GM19455 (cell line): ENCODE measurements around the gene SGMS1.
"Not testable (repeated sequence)": the region's sequence is repeated elsewhere in the genome, so short reads cannot be mapped to it uniquely, and the experiment has no call there.

Source experiments
- ATAC-seq: cut with Tn5 transposase; IDR thresholded peaks from one replicate; pipeline ENCODE4 v1.9.1; 2021; ENCODE audit not compliant: unreplicated experiment

The SGMS1 gene

GRCh38 chr10:50512743-50513416, 110.9 kb downstream of the SGMS1 start:
- peak; percentile 46 for ATAC-seq

GRCh38 chr10:50512214-50512595, 111.6 kb downstream of the SGMS1 start:
- ATAC-seq = no peak

- ATAC-seq = peak; percentile 30
These were observed 112.1 kb downstream of the SGMS1 start for GRCh38 chr10:50511492-50512213.

- no peak for ATAC-seq
These were observed 113.0 kb downstream of the SGMS1 start for GRCh38 chr10:50510517-50511473.

GRCh38 chr10:50508315-50509051, 115.3 kb downstream of the SGMS1 start:
- peak; percentile 80 for ATAC-seq

GRCh38 chr10:50506861-50507573, 116.7 kb downstream of the SGMS1 start:
- ATAC-seq = no peak

GRCh38 chr10:50504389-50504788, 119.4 kb downstream of the SGMS1 start:
- ATAC-seq = no peak

- ATAC-seq = no peak
These were observed 120.0 kb downstream of the SGMS1 start for GRCh38 chr10:50503661-50504320.

- not testable (repeated sequence) for ATAC-seq
These were observed 120.6 kb downstream of the SGMS1 start for GRCh38 chr10:50503156-50503555.

GRCh38 chr10:50501924-50502452, 121.8 kb downstream of the SGMS1 start:
- ATAC-seq = no peak

- no peak for ATAC-seq
These were observed 122.3 kb downstream of the SGMS1 start for GRCh38 chr10:50501478-50501877.

- no peak for ATAC-seq
These were observed 125.3 kb downstream of the SGMS1 start for GRCh38 chr10:50498465-50498864.

- peak; percentile 96 for ATAC-seq
These were observed 126.0 kb downstream of the SGMS1 start for GRCh38 chr10:50497758-50498157.

- ATAC-seq = no peak
These were observed 127.5 kb downstream of the SGMS1 start for GRCh38 chr10:50496228-50496627.

- no peak for ATAC-seq
These were observed 133.5 kb downstream of the SGMS1 start for GRCh38 chr10:50490241-50490640.

GRCh38 chr10:50484550-50484949, 139.2 kb downstream of the SGMS1 start:
- ATAC-seq = not testable (repeated sequence)

GRCh38 chr10:50480054-50481007, 143.4 kb downstream of the SGMS1 start:
- peak; percentile 63 for ATAC-seq
